ENCODE measurements around the gene NOMO2.
"Not testable (repeated sequence)": the region's sequence is repeated elsewhere in the genome, so short reads cannot be mapped to it uniquely, and the experiment has no call there.

- not testable (repeated sequence) for TF ChIP-seq CTCF (IDR thresholded peaks at IDR 0.05; ENCODE audit: low read depth, low read length, missing input control); SP1 (IDR thresholded peaks at IDR 0.05); TAF1 (conservative IDR thresholded peaks at IDR 0.05); RAD21 (IDR thresholded peaks at IDR 0.05); ATF3 (IDR thresholded peaks at IDR 0.05)
Observed at GRCh38 chr16:18492118-18492897, 69.6 kb downstream of the NOMO2 start.

Data from liver (tissue), 3 donors.